ENCODE data around the gene NR1I3.

NR1I3 gene

DNA sequence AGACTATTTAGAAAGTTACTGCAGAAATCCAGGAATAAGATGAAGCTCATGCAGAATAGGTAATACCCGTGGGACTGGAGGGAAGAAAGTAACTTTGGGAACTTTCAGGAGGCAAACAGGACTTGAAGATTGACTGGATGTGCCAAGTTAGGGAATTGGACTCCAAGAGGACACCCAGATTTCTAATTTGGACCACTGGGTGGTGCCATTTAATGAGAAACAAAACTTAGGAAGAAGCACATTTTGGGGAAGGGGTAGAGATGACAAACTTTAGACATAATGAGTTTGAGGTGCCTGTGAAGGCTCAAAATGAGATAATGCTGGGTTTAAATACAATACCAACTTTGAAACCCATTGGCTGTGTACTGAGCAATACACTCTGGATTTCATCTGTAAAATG is 57.4 kb downstream of the NR1I3 start:
- in situ Hi-C loops (cut with MboI; ENCODE audit: low pct_unique_long_range_greater_than_20kb, low sequenced_read_pairs) = loop anchor here (25.0 kb wide), 1 partner anchor 207 kb away; no protein-coding TSS in a partner anchor
- DNase-seq = peak; percentile 58

DNA sequence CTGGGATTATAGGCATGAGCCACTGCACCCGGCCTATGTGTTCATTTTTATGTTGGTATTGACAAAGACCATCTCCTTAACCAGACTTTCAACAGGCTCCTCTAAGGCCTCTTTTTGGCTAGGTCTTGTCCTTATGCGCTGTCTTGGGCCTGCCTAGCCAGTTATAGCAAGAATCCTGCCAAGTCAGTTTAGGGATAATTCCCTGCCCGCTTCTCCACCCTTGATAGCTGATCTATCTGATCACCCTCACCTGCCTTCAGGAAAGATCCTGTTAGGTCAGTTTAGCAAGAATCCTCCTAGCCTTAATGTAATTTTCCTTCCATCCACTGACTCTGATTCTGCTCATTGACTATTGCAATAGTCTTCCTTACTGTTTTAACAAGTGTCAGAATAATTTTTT is 58.3 kb downstream of the NR1I3 start:
- in situ Hi-C loops (cut with MboI; ENCODE audit: low pct_unique_long_range_greater_than_20kb, low sequenced_read_pairs) = loop anchor here (25.0 kb wide), 1 partner anchor 208 kb away; no protein-coding TSS in a partner anchor
- DNase-seq = no peak

Data from KBM-7 (cell line).